Left lung (tissue), 10 donors: ENCODE data around the gene SPPL2B. TPM values are rescaled to one million over a fixed set of nuclear protein-coding genes. Genes with fewer than 3 reads are reported as not detected.

ENCODE experiments used
- ATAC-seq: fragments of 200-7000 bp; cut with Tn5 transposase; one replicate; pipeline ENCODE4 v1.9.1; 2020; ENCODE audit warnings: moderate library complexity
- DNase-seq, 4 donors: peaks; one replicate each; pipeline ENCODE4 v3.0.0-alpha.2; 2013 to 2020
- H3K27ac ChIP-seq, 2 donors: fragments of 200-600 bp; sonication (generic) in 1 of 2; one replicate each; pipeline versions ENCODE4 v1.5.0 to v1.8.0; 2020 to 2021
- H3K27me3 ChIP-seq, 2 donors: fragments of 200-600 bp; sonication (generic) in 1 of 2; one replicate each; pipeline versions ENCODE4 v1.5.0 to v1.8.0; 2020 to 2021
- H3K36me3 ChIP-seq, 2 donors: fragments of 200-600 bp; sonication (generic) in 1 of 2; one replicate each; pipeline versions ENCODE4 v1.5.0 to v1.8.0; 2020 to 2021
- H3K4me1 ChIP-seq, 2 donors: fragments of 200-600 bp; one replicate each; pipeline ENCODE4 v1.8.0; 2021
- H3K4me3 ChIP-seq, 2 donors: fragments of 200-600 bp; sonication (generic) in 1 of 2; one replicate each; pipeline versions ENCODE4 v1.5.0 to v1.8.0; 2020 to 2021; ENCODE audit warnings: mild to moderate bottlenecking in 1 of 2
- H3K9me3 ChIP-seq, 2 donors: fragments of 200-600 bp; sonication (generic) in 1 of 2; one replicate each; pipeline versions ENCODE4 v1.5.0 to v1.8.0; 2020 to 2021
- CTCF ChIP-seq, 2 donors: fragments of 200-600 bp; sonication (generic) in 1 of 2; IDR thresholded peaks; one replicate each; pipeline versions ENCODE4 v1.5.0 to v1.8.0; 2021; ENCODE audit warnings: antibody characterized with exemption in 2 of 2
- intact Hi-C, 2 donors: fragments of 100-400 bp; cut with DNase I; formaldehyde crosslinking; loops; one replicate each; pipeline versions ENCODE4 v1.11.2 to v1.14.2; 2022
- polyA plus RNA-seq, 6 donors: library from polyadenylated mRNA; unstranded; fragments of 120-200 nt; gene quantifications; one replicate each; pipeline ENCODE4 v1.2.1, GENCODE V29; 2013; ENCODE audit not compliant: insufficient read length in 6 of 6
- total RNA-seq, 2 donors: library from RNA; stranded (reverse); fragmentation: NEBNext Ultra II Directional; extraction: Animal tissue kit (Norgen Biotek cat#: 25700); gene quantifications; one replicate each; pipeline ENCODE4 v1.2.1, GENCODE V29; 2021
- donor health status: DM: no; HTN: yes; CAD: no.
- donor health status: DM: no; HTN: no; CAD: no.

Gene SPPL2B
- total and polyA plus RNA-seq, 8 donors = 47.5 to 106 (median 69.7) TPM

- no peak for TF ChIP-seq CTCF (IDR thresholded peaks at IDR 0.05)
- no peak for ATAC-seq
- H3K9me3 ChIP-seq = peaks cover 0 to 7% of the 10 kb centered on the region in 2 donors
- no peak overlapping the region for H3K4me3 ChIP-seq
- peak in 1 of 4 donors; percentile 59 for DNase-seq
- peaks cover 32 to 61% of the 10 kb centered on the region in 2 donors for H3K27me3 ChIP-seq
- intact Hi-C loops = no loop called here
- H3K36me3 ChIP-seq = no peaks in the 10 kb centered on the region
- no peak overlapping the region for H3K27ac ChIP-seq
- peaks cover 0 to 13% of the 10 kb centered on the region in 2 donors for H3K4me1 ChIP-seq
Observed at GRCh38 chr19:2312820-2313501, 15.5 kb upstream of the SPPL2B start.

- Histone ChIP-seq H3K27me3 (peaks cover 20 to 38% of the 10 kb centered on the region in 2 donors), H3K27ac (peak overlapping the region in 1 of 2 donors; percentile 53), H3K4me3 (no peak overlapping the region), H3K9me3 (peaks cover 0 to 7% of the 10 kb centered on the region in 2 donors), H3K4me1 (peaks cover 0 to 9% of the 10 kb centered on the region in 2 donors), H3K36me3 (no peaks in the 10 kb centered on the region)
- intact Hi-C loops = no loop called here
- DNase-seq (no peak), ATAC-seq (no peak)
- TF ChIP-seq CTCF (IDR thresholded peaks at IDR 0.05) = no peak
Observed at GRCh38 chr19:2315121-2315817, 13.2 kb upstream of the SPPL2B start.

- ATAC-seq = peak; percentile 95
- peak overlapping the region in 1 of 2 donors; percentile 53 for H3K27ac ChIP-seq
- peak in 3 of 4 donors; percentile 59 to 94 (median 85) for DNase-seq
Observed at GRCh38 chr19:2315818-2316353, 12.6 kb upstream of the SPPL2B start.

GRCh38 chr19:2317300-2317699, 11.2 kb upstream of the SPPL2B start:
- ATAC-seq (no peak), DNase-seq (no peak)
- Histone ChIP-seq H3K36me3 (peaks cover 0 to 13% of the 10 kb centered on the region in 2 donors), H3K4me3 (no peak overlapping the region), H3K27ac (no peak overlapping the region), H3K9me3 (peaks cover 0 to 7% of the 10 kb centered on the region in 2 donors), H3K27me3 (peaks cover 7 to 18% of the 10 kb centered on the region in 2 donors), H3K4me1 (peaks cover 0 to 9% of the 10 kb centered on the region in 2 donors)
- intact Hi-C loops = no loop called here
- TF ChIP-seq CTCF (IDR thresholded peaks at IDR 0.05) = no peak

More at GRCh38 chr19:2315818-2316353, 12.6 kb upstream of the SPPL2B start:
- peaks cover 0 to 9% of the 10 kb centered on the region in 2 donors for H3K4me1 ChIP-seq
- no peaks in the 10 kb centered on the region for H3K36me3 ChIP-seq
- H3K9me3 ChIP-seq = peaks cover 0 to 7% of the 10 kb centered on the region in 2 donors
- no peak overlapping the region for H3K4me3 ChIP-seq
- peak; percentile 49 to 83 for TF ChIP-seq CTCF (IDR thresholded peaks at IDR 0.05)
- H3K27me3 ChIP-seq = peaks cover 18 to 32% of the 10 kb centered on the region in 2 donors
- intact Hi-C loops = no loop called here

- H3K4me1 ChIP-seq = peaks cover 0 to 9% of the 10 kb centered on the region in 2 donors
- peaks cover 0 to 17% of the 10 kb centered on the region in 2 donors for H3K36me3 ChIP-seq
- H3K27me3 ChIP-seq = peaks cover 4 to 13% of the 10 kb centered on the region in 2 donors
- intact Hi-C loops = no loop called here
- DNase-seq (peak in 1 of 4 donors; percentile 75), ATAC-seq (no peak)
- TF ChIP-seq CTCF (IDR thresholded peaks at IDR 0.05) = no peak
- no peak overlapping the region for H3K27ac ChIP-seq
- H3K4me3 ChIP-seq = no peak overlapping the region
- H3K9me3 ChIP-seq = peaks cover 0 to 7% of the 10 kb centered on the region in 2 donors
Observed at GRCh38 chr19:2317756-2318155, 10.7 kb upstream of the SPPL2B start.
